HEK293 (cell line): ENCODE measurements around the gene HSPB8.

ENCODE experiments used
- BCL11A ChIP-seq: fragments of 450-650 bp; formaldehyde crosslinking; IDR thresholded peaks from 2 replicates; pipeline ENCODE4 v1.5.1; 2016; ENCODE audit warnings: low read depth, missing biosample characterization, missing genetic modification characterization
- BCL11B ChIP-seq: fragments of 450-650 bp; formaldehyde crosslinking; IDR thresholded peaks from 2 replicates; pipeline ENCODE4 v1.5.1; 2016; ENCODE audit warnings: low read depth, missing biosample characterization, missing genetic modification characterization
- FEZF1 ChIP-seq: fragments of 450-650 bp; formaldehyde crosslinking; IDR thresholded peaks from 2 replicates; pipeline ENCODE4 v1.5.1; 2016; ENCODE audit warnings: missing biosample characterization, missing genetic modification characterization
- GLIS2 ChIP-seq: fragments of 450-650 bp; formaldehyde crosslinking; IDR thresholded peaks from 2 replicates; pipeline ENCODE4 v1.5.1; 2016; ENCODE audit warnings: missing biosample characterization, missing genetic modification characterization
- SCRT1 ChIP-seq: fragments of 450-650 bp; formaldehyde crosslinking; IDR thresholded peaks from 2 replicates; pipeline ENCODE4 v1.5.1; 2016; ENCODE audit warnings: missing biosample characterization, missing genetic modification characterization, borderline replicate concordance
- SCRT2 ChIP-seq: fragments of 450-650 bp; formaldehyde crosslinking; IDR thresholded peaks from 2 replicates; pipeline ENCODE4 v1.5.1; 2016; ENCODE audit warnings: missing biosample characterization, missing genetic modification characterization
- ZIC2 ChIP-seq: fragments of 450-650 bp; formaldehyde crosslinking; IDR thresholded peaks from 2 replicates; pipeline ENCODE4 v1.5.1; 2016; ENCODE audit warnings: missing biosample characterization, missing genetic modification characterization
- ZNF132 ChIP-seq: fragments of 450-650 bp; formaldehyde crosslinking; IDR thresholded peaks from 2 replicates; pipeline ENCODE4 v1.5.1; 2017; ENCODE audit warnings: missing biosample characterization, missing genetic modification characterization, borderline replicate concordance
- ZNF155 ChIP-seq: fragments of 450-650 bp; formaldehyde crosslinking; IDR thresholded peaks from 2 replicates; pipeline ENCODE4 v1.5.1; 2016; ENCODE audit warnings: missing biosample characterization, missing genetic modification characterization
- ZNF214 ChIP-seq: fragments of 450-650 bp; formaldehyde crosslinking; IDR thresholded peaks from 2 replicates; pipeline ENCODE4 v1.5.1; 2017; ENCODE audit warnings: missing biosample characterization, mild to moderate bottlenecking, missing genetic modification characterization, borderline replicate concordance
- ZNF223 ChIP-seq: fragments of 450-650 bp; formaldehyde crosslinking; IDR thresholded peaks from 2 replicates; pipeline ENCODE4 v1.5.1; 2016; ENCODE audit warnings: missing biosample characterization, missing genetic modification characterization
- ZNF23 ChIP-seq: fragments of 450-650 bp; formaldehyde crosslinking; IDR thresholded peaks from 2 replicates; pipeline ENCODE4 v1.5.1; 2016; ENCODE audit warnings: missing biosample characterization, missing genetic modification characterization, borderline replicate concordance
- ZNF433 ChIP-seq: fragments of 450-650 bp; formaldehyde crosslinking; IDR thresholded peaks from 2 replicates; pipeline ENCODE4 v1.5.1; 2016; ENCODE audit warnings: missing biosample characterization, missing genetic modification characterization, low read depth
- ZNF473 ChIP-seq: fragments of 450-650 bp; formaldehyde crosslinking; IDR thresholded peaks from 2 replicates; pipeline ENCODE4 v1.5.1; 2017; ENCODE audit warnings: missing biosample characterization, missing genetic modification characterization
- ZNF521 ChIP-seq: fragments of 450-650 bp; formaldehyde crosslinking; IDR thresholded peaks from 2 replicates; pipeline ENCODE4 v1.5.1; 2017; ENCODE audit warnings: missing biosample characterization, mild to moderate bottlenecking, missing genetic modification characterization
- ZNF544 ChIP-seq: fragments of 450-650 bp; formaldehyde crosslinking; IDR thresholded peaks from 2 replicates; pipeline ENCODE4 v1.5.0; 2017; ENCODE audit warnings: missing biosample characterization, missing genetic modification characterization
- ZNF585B ChIP-seq: fragments of 450-650 bp; formaldehyde crosslinking; IDR thresholded peaks from 2 replicates; pipeline ENCODE4 v1.5.1; 2016; ENCODE audit warnings: missing biosample characterization, missing genetic modification characterization
- ZNF624 ChIP-seq: fragments of 450-650 bp; formaldehyde crosslinking; IDR thresholded peaks from 2 replicates; pipeline ENCODE4 v1.5.1; 2017; ENCODE audit warnings: missing biosample characterization, missing genetic modification characterization
- ZNF670 ChIP-seq: fragments of 450-650 bp; formaldehyde crosslinking; IDR thresholded peaks from 2 replicates; pipeline ENCODE4 v1.5.1; 2016; ENCODE audit warnings: missing biosample characterization, missing genetic modification characterization, low read depth
- ZNF768 ChIP-seq: fragments of 450-650 bp; formaldehyde crosslinking; IDR thresholded peaks from 2 replicates; pipeline ENCODE4 v1.5.1; 2018; ENCODE audit warnings: missing biosample characterization, mild to moderate bottlenecking, missing genetic modification characterization
- ZNF785 ChIP-seq: fragments of 450-650 bp; formaldehyde crosslinking; IDR thresholded peaks from 2 replicates; pipeline ENCODE4 v1.5.1; 2016; ENCODE audit warnings: missing biosample characterization, missing genetic modification characterization
- ZNF791 ChIP-seq: fragments of 450-650 bp; formaldehyde crosslinking; IDR thresholded peaks from 2 replicates; pipeline ENCODE4 v1.5.1; 2016; ENCODE audit warnings: missing biosample characterization, missing genetic modification characterization
- ZSCAN16 ChIP-seq: fragments of 450-650 bp; formaldehyde crosslinking; IDR thresholded peaks from 2 replicates; pipeline ENCODE4 v1.5.1; 2016; ENCODE audit warnings: missing biosample characterization, missing genetic modification characterization
- ZSCAN23 ChIP-seq: fragments of 450-650 bp; formaldehyde crosslinking; IDR thresholded peaks from 2 replicates; pipeline ENCODE4 v1.5.1; 2016; ENCODE audit warnings: missing biosample characterization, missing genetic modification characterization
- ZSCAN30 ChIP-seq: fragments of 450-650 bp; IDR thresholded peaks from 2 replicates; pipeline ENCODE4 v1.5.1; 2018; ENCODE audit warnings: missing biosample characterization, mild to moderate bottlenecking, missing genetic modification characterization, moderate library complexity
- TF ChIP-seq, protein P1 (sequence below): fragments of 450-650 bp; formaldehyde crosslinking; IDR thresholded peaks from 2 replicates; pipeline ENCODE4 v1.5.1; 2016; ENCODE audit warnings: missing biosample characterization, missing genetic modification characterization
- TF ChIP-seq, protein P2 (sequence below): fragments of 450-650 bp; formaldehyde crosslinking; IDR thresholded peaks from 2 replicates; pipeline ENCODE4 v1.5.1; 2017; ENCODE audit warnings: missing biosample characterization, missing genetic modification characterization
- TF ChIP-seq, protein P3 (sequence below): fragments of 450-650 bp; formaldehyde crosslinking; IDR thresholded peaks from 2 replicates; pipeline ENCODE4 v1.5.1; 2016; ENCODE audit warnings: missing biosample characterization, missing genetic modification characterization, low read depth
- TF ChIP-seq, protein P4 (sequence below): fragments of 450-650 bp; formaldehyde crosslinking; IDR thresholded peaks from 2 replicates; pipeline ENCODE4 v1.5.1; 2016; ENCODE audit warnings: missing biosample characterization, missing genetic modification characterization, borderline replicate concordance
- TF ChIP-seq, protein P5 (sequence below): fragments of 450-650 bp; formaldehyde crosslinking; IDR thresholded peaks from 2 replicates; pipeline ENCODE4 v1.5.1; 2016; ENCODE audit warnings: missing biosample characterization, missing genetic modification characterization

Gene HSPB8

DNA sequence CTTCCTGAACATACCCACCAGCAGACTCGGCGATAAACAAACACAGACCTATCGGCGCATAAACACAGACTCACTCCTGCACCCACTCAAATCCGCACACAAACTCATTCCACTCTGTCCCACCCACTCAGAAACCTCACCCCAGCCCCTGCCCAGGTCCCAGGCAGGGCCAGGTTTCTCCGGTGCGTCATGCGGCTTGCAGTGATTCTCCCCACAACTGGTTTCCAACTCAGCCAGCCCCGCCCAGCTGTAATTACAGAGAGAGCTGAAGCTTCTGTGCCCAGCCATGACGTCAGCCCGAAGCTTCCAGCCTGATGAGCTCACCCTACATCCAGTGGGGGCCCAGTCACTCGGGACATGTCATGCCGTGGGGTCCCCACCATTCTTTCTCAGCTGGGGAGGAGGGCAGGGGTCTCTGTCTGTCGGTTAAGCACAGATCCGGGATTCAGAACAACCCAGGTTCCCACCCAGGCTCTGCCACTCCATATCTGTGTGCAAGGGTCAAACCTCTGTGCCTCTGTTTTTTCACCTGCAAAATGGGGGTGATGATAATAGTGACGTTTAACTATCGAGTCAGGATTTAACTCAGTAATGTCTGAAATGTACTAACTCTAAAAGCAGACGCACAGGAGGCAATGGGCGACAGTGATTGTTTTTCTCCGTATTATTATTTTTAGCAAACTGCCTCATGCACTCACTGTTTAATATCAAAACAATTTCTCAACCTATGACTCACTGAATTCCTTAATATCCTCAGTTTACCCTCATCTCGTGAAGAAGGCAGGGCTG, 2.3 kb upstream of the HSPB8 start (continued):
- TF ChIP-seq, protein P1, sequence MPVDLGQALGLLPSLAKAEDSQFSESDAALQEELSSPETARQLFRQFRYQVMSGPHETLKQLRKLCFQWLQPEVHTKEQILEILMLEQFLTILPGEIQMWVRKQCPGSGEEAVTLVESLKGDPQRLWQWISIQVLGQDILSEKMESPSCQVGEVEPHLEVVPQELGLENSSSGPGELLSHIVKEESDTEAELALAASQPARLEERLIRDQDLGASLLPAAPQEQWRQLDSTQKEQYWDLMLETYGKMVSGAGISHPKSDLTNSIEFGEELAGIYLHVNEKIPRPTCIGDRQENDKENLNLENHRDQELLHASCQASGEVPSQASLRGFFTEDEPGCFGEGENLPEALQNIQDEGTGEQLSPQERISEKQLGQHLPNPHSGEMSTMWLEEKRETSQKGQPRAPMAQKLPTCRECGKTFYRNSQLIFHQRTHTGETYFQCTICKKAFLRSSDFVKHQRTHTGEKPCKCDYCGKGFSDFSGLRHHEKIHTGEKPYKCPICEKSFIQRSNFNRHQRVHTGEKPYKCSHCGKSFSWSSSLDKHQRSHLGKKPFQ = no peak
- TF ChIP-seq SCRT2 (tag by site-specific recombination) (no peak), ZNF132 (tag by site-specific recombination) (no peak), ZNF585B (tag by site-specific recombination) (no peak), FEZF1 (tag by site-specific recombination) (no peak), ZIC2 (tag by site-specific recombination) (0 out of 2 replicates have a peak, but pooled peaks have one; percentile 19), ZSCAN16 (tag by site-specific recombination) (no peak), ZNF155 (tag by site-specific recombination) (no peak), ZNF768 (tag by site-specific recombination) (no peak), ZNF214 (tag by site-specific recombination) (no peak), BCL11A (0 out of 2 replicates have a peak, but pooled peaks have one; percentile 59), ZSCAN30 (tag by site-specific recombination) (no peak), ZNF791 (tag by site-specific recombination) (no peak), ZNF223 (tag by site-specific recombination) (peak; percentile 34; the same call in 1 of the 2 replicates), ZNF521 (tag by site-specific recombination) (no peak), ZNF785 (tag by site-specific recombination) (peak; percentile 25; the same call in 1 of the 2 replicates), GLIS2 (peak; percentile 93), BCL11B (no peak), ZNF544 (tag by site-specific recombination) (no peak), ZNF670 (tag by site-specific recombination) (no peak), ZNF473 (tag by site-specific recombination) (no peak), ZSCAN23 (tag by site-specific recombination) (0 out of 2 replicates have a peak, but pooled peaks have one; percentile 47), SCRT1 (no peak), ZNF433 (tag by site-specific recombination) (no peak), ZNF23 (tag by site-specific recombination) (no peak), ZNF624 (tag by site-specific recombination) (no peak)
- TF ChIP-seq, protein P2, sequence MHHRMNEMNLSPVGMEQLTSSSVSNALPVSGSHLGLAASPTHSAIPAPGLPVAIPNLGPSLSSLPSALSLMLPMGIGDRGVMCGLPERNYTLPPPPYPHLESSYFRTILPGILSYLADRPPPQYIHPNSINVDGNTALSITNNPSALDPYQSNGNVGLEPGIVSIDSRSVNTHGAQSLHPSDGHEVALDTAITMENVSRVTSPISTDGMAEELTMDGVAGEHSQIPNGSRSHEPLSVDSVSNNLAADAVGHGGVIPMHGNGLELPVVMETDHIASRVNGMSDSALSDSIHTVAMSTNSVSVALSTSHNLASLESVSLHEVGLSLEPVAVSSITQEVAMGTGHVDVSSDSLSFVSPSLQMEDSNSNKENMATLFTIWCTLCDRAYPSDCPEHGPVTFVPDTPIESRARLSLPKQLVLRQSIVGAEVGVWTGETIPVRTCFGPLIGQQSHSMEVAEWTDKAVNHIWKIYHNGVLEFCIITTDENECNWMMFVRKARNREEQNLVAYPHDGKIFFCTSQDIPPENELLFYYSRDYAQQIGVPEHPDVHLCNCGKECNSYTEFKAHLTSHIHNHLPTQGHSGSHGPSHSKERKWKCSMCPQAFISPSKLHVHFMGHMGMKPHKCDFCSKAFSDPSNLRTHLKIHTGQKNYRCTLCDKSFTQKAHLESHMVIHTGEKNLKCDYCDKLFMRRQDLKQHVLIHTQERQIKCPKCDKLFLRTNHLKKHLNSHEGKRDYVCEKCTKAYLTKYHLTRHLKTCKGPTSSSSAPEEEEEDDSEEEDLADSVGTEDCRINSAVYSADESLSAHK (tag by site-specific recombination) = no peak
- TF ChIP-seq, protein P3, sequence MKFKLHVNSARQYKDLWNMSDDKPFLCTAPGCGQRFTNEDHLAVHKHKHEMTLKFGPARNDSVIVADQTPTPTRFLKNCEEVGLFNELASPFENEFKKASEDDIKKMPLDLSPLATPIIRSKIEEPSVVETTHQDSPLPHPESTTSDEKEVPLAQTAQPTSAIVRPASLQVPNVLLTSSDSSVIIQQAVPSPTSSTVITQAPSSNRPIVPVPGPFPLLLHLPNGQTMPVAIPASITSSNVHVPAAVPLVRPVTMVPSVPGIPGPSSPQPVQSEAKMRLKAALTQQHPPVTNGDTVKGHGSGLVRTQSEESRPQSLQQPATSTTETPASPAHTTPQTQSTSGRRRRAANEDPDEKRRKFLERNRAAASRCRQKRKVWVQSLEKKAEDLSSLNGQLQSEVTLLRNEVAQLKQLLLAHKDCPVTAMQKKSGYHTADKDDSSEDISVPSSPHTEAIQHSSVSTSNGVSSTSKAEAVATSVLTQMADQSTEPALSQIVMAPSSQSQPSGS (tag by site-specific recombination) = peak; percentile 99
- TF ChIP-seq, protein P4, sequence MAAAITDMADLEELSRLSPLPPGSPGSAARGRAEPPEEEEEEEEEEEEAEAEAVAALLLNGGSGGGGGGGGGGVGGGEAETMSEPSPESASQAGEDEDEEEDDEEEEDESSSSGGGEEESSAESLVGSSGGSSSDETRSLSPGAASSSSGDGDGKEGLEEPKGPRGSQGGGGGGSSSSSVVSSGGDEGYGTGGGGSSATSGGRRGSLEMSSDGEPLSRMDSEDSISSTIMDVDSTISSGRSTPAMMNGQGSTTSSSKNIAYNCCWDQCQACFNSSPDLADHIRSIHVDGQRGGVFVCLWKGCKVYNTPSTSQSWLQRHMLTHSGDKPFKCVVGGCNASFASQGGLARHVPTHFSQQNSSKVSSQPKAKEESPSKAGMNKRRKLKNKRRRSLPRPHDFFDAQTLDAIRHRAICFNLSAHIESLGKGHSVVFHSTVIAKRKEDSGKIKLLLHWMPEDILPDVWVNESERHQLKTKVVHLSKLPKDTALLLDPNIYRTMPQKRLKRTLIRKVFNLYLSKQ = no peak
- TF ChIP-seq, protein P5, sequence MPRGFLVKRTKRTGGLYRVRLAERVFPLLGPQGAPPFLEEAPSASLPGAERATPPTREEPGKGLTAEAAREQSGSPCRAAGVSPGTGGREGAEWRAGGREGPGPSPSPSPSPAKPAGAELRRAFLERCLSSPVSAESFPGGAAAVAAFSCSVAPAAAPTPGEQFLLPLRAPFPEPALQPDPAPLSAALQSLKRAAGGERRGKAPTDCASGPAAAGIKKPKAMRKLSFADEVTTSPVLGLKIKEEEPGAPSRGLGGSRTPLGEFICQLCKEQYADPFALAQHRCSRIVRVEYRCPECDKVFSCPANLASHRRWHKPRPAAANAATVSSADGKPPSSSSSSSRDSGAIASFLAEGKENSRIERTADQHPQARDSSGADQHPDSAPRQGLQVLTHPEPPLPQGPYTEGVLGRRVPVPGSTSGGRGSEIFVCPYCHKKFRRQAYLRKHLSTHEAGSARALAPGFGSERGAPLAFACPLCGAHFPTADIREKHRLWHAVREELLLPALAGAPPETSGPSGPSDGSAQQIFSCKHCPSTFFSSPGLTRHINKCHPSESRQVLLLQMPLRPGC = no peak
